NCI-H1048 (cell line): ENCODE results near the gene CASS4.

Experiments used
- DNase-seq: peaks from one replicate; lab custom pipeline; 2025; lab: John Stamatoyannopoulos, UW

Gene CASS4

DNA sequence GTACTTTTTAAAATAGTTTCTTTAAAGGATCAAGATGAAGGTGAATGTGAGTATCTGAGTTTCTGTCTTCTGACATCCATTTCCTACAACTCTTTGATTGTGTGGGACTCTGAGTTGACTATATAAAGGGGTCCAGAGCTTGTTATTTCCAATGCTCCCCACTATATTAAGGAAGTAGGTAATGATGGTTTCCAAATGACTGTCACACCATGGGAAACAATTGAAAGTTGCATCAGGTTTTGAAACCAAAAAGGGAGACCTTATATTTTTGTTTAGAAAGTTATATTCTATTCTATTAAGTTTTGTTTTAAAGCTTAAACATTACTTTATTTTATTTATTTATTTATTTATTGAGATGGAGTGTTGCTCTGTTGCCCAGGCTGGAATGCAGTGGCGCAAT is 11.2 kb downstream of the CASS4 start:
- no peak for DNase-seq

DNA sequence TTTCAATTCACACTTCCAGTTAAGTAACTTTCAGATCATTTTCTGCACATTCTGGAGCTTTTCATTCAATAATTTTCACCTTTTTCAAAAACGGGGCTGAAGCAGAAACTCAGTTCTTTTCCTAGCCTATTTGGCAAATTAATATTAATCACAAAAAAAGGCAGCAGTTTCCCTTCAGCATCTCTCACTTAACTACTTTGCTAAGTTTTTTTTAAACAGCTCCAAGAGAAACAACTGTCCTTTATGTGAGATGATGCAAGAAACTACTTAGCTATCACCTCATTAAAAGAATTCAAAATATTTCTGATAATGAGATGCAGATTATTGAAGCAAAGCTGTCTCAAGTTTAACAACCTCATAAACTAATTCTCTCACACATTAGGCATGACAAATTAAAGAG is 11.8 kb downstream of the CASS4 start:
- DNase-seq = no peak

DNA sequence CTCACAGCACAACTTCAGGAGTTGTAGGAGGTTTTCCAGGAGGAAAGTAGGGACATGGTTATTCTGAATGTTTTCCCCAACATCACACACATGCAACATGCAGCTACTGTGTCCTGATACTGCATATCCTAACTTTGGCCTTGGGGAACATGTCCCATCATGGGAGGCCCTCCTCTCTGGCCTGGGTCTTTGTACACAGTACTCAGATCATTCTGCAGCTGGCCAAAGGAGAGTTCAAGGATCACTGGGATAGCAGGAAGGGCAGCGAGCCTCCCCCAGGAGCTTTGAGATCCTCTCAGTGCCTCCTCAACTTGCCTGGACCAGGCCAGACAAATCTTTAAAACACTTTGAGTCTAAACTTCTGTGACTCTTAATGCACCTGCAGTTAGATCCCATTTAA is 12.9 kb downstream of the CASS4 start:
- no peak for DNase-seq

DNA sequence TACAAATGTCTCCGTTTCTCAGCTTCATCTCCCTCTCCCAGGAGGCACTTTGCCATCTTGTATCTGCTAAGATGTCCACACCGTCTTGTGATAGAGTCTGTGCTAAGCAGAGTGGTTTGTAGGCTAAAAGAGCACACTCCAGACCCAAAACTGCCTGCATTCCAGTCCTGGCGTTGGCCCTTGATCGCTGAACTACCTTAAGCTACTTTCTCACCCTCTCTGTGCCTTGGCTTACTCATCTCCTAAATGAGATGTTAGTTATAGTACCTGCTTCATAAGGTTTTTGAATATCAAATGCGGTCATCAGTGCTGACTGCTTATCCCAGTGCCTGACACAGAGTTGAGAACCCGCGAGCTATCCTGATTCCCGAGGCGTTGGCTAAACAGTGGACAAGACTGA is 14.0 kb downstream of the CASS4 start:
- no peak for DNase-seq

DNA sequence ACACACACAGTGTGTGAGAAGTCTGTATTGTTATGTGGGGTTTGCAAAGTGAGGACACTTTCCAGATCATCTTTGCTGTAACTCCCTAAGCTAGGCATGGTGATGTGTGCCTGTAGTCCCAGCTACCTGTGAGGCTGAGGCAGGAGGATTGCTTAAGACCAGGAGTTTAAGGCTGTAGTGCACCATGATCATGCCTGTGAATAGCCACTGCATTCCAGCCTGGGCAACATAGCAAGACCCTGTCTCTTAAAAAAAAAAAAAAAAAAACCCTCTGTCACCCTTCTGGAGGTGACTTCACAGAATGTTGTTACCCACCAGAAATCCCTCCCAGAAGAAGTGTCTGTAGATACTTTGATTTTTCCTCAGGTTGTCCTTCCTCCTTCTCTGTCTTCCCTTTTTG is 14.9 kb downstream of the CASS4 start:
- no peak for DNase-seq

DNA sequence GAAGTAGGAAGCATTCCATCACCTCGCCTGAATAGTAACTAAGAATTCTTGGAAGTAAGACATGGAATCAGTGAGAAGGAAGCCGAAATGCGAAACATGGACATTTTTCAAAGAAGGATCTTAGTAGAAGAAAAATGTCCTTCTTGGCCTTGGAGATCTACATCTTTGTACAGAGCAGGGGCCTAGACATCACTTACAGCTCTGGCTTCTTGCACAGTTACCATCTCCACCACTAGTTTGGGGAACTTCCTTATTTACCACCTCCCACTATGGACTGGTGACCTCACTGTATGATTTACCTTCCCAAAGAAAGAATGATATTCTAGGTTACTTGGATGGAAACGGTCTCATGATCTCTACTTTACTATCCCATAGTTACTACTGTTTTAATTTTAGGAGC is 15.7 kb downstream of the CASS4 start:
- no peak for DNase-seq

DNA sequence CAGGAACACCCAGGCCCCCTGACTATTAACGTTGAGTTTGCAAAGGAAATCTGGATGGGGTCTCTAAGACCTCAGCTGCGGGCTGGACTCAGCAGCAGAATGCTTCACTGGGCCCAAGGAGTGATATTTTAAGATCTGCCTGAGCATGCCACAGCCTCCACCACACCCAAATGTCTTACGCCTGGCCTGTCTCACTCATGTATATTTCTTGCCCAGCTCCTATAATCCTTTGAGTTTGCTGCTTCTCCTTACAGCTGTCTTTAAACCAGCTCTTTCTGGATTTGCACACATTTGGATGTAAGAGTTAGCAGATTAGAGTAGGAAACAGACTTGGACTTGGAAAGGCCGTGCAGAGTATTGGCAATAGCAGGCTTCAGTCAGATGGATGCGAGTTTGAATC is 16.4 kb downstream of the CASS4 start:
- DNase-seq = no peak

DNA sequence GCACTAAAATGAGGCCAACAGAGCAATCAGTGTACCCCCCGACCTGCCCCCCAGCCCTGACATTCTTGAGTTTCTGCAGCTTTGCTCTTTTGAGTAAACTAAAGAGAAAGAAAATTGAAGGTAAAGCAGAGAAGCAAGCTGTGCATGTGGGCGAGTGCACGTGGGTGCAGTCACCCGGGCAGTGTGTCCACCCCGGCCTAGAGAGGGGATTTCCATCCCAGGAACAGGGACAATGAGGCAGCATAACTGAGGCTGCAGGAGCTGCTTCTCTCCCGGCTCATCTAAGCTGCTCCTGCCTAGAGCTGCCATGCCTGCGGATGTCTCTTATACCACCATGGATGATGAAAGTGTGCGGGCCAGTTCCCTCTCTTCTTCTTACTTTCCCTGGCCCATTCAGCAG is 16.8 kb downstream of the CASS4 start:
- no peak for DNase-seq

DNA sequence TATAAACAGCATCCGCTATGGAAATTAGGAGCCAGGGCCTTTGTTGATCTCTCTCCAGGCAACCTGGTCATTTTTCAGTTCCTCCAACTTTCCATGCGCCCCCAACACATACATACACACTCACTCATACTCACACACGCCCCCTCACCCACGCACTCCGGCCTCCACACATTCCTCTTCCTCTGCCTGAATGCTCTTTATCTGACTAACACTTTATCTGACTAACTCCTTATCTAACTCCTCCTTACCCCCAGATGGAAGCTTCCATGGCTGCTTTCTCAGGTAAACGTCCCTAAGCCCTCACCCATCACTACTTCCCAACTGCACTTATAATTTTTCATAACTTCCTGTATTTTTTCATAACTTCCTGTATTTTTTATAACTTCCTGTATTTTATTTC is 17.4 kb downstream of the CASS4 start:
- no peak for DNase-seq

DNA sequence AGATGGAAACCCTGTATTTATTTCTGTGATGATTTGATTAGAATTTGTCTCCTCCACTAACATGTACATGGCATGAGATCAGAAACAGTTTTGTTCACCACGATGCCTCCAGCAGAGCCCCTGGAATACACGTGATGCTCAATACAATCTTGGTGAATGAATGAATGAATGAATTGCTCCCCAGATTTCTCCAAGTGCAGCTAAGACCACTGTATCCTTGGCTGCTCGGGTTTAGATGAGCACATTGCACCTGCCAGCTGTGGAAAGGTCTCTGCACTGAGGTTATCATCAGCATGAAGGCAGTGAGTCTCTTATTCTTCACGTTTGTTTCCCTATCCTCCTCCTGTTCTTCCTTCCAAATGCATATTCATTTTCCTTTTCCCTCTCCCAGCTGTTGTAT is 17.9 kb downstream of the CASS4 start:
- DNase-seq = no peak

DNA sequence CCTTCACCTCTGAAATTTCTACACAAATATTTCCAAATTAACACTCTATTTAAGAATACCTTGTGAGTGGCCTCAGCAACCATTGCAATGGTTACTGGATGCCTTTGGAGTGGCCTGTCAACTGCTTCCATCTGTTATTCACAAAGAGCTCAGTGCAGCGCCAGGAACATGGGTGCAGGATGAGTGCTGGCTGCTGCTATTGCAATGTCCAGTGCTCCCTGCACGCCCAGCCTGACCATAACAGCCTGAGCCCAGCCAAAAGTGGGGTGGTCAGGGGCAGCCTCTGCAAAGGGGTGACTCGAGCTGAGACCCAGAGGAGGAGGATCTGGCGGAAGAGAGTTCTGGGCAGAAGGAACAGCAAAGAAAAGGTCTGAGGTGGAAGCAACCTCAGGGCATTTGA is 18.4 kb downstream of the CASS4 start:
- DNase-seq = no peak

DNA sequence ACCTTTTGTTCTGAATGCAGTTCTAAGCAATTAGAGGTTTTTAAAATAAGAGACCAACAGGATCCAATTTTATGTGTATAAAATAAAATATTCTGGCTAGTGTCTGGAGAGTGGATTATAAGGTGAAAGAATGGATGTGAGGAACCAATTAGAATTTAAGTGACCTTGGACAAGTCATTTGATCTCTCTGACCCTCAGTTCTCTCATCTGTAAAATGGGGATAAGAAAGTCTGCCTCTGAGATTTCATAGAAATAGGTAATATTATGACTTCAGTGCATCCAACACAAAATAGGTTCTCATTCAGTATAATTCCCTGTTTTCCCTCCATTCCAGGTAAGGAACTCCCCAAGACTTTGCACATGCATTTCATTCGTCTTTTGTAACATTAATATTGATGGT is 18.9 kb downstream of the CASS4 start:
- no peak for DNase-seq

DNA sequence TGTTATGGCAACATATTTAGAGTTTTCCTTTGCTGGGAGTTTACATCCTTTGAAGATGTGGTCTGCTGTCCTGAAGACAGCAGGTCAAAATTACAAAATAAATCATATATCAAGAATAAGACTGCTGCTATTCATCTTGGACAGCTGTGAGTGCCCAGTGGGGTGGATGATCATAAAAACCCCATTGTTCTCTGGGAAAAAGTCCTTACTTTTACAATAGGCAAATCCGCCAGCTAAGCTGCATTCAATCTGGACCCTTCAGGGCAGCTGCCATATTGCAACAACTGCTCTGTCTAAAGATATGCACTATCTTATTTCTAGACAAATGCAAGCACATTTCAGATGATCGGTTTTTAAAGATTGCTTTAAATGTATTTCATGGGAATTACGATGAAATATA is 19.4 kb downstream of the CASS4 start:
- DNase-seq = no peak

DNA sequence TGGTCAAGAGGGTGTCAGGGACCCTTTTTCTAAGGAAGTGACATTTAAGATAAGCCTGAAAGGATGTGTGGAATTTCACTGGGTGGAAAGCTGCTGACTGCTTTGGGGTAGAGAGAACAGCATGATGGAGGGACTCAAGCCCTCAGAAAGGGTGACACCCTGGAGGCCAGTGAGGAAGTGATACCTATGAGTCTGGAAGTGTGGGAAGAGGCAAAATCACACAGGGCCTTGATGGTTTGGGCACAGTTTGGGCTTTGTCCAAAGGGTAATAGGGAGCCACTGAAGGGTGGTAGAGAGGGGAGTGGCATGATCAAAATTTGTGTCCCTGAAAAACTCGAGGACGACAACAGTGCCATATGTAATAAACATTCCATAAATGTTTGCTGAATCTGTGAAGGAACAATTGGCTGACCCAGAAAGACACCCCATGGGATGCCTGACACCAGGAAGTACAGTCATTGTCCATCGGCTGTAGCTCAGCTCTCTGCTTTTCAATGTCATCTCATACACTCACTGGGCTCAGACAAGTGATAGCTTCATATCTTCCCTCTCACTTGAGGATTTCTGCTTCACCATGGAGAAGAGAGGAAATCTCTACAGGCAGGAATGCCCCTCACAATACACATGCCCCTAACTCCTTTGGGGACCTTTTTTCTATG is 21.3 kb downstream of the CASS4 start:
- DNase-seq = no peak

DNA sequence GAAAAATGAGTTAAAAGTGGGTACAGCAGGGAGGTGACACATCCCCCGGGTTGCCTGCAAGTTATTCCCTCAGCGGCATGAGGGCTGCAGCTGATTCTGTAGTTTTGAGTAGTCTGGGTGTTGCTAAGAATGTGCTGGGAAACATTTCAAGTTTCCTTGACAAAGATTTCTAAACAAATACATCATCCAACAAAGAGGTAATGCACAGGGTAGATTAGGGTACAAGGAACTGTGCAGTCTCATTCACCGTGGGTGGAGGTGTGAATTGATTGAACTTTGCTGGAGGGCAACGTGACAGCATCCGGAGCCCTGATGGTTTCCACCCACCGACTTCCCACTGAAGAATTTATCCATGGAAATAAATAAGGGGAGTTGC is 21.8 kb downstream of the CASS4 start:
- no peak for DNase-seq

DNA sequence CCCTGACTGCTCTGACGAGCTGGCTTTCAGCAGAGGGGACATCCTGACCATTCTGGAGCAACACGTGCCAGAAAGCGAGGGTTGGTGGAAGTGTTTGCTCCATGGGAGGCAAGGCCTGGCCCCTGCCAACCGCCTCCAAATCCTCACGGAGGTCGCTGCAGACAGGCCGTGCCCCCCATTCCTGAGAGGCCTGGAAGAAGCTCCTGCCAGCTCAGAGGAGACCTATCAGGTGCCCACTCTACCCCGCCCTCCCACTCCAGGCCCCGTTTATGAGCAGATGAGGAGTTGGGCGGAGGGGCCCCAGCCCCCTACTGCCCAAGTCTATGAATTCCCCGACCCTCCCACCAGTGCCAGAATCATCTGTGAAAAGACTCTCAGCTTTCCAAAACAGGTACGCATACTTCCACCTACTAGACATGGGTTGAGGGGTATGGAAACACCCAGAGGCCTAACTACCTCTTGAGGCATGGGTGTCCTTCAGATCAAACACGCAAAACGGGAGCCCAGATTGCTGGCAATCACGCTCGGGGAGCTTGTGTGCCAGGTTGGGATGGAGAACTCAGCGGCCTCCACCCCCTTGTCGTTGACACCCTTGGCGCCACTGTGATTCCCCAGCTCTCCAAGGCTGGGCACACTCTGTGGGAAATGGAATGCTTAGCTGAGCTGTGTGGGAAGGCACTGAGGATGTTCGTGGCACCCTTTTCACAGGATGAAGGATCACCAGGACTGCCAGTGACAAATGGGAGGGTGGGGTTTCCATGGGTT is 25.3 kb downstream of the CASS4 start:
- no peak for DNase-seq

DNA sequence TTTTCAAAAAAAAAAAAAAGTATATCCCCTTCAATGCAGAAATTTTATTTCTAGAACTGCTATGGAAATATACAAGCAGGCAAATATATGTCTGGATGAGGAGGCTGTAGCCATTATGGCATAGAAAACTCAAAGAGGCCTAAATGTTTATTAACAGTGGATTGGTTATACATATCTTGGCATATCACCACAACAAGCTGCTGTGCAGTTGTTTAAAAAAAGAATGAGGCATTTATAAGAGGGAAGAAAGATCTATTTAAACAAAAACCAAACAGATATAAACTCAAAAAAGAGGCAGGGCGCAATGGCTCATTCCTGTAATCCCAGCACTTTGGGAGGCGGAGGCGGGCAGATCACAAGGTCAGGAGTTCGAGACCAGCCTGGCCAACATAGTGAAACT is 26.2 kb downstream of the CASS4 start:
- no peak for DNase-seq

DNA sequence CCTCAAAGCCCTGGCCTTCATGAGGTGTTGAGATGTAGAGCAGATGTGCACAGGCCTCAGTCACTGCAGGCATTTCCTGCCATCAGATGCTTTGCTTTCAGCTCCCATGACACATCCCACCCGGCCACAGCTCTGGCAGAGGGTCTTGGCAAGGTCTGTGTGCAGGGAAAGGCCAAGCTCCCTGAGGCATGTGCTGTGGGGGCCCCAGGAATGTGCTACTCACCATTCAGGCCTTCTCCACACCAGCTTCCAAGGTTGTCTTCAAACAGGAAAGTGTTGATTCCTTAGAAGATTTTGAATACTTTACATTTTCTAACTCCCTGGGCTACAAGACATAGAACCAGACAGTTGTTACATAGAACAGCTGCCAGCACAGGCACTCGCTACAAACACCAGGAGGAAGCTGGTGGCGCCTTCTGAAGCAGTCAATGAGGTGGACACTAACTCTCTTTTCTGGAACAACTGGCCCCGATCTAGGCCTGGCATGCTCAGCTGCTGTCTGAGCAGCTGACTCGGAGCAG is 27.8 kb downstream of the CASS4 start:
- no peak for DNase-seq

DNA sequence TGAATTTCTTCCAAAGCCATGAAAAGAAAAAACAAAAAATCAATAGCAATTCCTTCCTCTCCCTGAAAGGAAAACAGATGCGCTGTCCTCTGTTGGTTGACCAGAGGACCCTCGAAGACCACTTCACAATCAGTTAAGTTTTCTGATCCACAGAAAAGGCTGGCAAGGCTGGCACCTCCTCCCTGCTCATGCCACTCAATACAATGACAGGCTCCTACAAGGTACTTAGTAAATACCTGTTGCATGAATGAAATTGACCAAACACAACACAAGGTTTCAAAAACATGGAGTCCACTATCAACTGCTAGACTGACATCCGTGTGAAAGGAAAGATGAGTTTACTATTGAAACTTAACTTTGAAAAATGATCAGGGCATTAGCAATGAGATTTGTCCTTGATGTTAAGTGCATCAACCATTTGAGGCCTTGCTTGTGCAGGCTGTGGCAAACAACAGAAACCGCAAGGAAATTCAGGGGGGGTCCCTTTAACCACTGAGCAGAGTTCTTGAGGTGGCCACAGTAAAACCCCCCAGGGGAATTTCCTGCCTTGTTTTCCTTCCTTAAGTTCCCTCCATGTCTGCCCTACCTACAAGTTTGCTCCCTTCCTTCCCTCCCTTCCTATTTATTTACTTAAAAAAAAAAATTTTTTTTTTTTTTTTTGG is 28.4 kb downstream of the CASS4 start:
- no peak for DNase-seq

DNA sequence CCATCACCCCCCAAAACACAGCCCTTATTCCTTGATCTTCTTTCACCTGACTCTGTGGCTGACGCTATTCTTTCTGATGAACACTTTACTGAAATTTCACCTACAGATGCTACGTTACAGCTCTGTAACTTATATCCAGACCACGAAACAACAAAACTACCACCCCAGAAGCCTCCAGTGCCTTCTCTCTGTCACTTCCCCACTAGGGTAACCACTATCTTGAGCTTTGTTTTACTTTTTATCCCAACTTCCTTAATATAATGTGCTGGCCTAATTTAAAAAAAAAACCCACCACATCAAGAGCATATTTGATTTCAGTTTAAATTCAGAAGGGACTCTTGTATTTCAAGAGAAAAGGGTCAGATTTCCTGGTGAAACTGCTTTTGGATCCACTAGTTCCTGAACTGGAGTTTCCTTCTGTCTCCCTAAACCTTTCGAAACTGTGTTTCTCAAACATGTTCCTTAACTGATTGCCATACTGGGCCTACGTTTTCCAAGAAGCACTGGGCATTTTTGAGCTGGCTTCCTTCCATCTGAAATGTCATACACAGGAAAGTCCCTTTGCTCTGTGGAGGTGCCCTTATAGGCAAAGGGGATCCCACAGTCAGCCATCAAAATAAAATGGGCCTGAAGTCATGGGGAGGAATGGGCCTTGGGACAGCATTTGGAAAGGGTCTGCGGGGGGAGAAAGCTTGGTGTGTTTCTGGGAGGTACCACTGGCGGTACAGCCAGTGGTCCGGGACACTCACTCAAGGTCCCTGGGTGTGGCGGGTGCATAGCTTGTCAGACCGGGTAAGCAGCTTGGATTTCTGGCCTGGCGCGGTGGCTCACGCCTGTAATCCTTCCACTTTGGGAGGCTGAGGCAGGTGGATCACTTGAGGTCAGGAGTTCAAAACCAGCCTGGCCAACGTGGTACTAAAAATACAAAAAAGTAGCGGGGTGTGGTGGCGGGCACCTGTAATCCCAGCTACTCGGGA is 30.6 kb downstream of the CASS4 start:
- no peak for DNase-seq

DNA sequence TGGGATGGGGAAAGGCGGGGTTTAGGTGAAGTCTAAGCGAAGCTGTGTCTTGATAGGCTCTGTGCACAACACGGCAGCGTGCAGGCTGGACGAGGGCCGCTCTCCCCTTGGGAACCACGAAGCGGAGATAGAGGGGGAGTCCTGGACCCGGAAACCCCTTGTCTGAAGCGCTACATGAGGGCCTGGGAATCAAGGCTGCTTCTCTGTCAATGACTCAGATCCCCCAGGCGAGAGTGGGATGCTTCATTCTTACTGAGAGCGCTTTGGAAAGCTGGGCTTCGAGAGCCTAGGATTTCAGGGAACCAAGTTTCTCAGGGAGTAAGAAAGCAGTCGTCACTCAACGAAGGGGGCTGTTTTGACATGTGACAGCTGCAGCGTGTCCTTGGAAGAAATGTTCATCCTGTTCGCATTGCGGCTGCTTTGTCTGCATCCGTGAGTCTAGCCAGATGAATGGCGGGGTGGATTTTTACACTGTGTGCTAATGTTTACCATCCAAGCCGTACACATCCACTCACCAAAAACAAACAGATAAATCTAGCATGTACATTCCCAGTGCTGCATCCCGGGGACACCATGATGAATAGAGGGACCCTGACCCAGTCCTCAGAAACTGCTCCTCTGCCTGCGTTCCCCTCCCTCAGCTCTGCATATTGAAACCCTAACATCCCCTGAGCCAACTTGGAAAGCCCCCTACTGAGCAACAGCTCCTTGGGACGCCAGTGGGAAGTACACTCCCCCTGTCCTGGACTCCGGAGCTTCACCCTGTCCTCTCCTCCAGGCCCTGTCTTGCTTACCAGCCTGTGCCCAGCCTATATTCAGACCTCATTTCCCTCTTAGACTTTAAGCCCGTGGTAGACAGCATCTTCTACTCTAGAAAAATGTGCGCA is 31.8 kb downstream of the CASS4 start:
- no peak for DNase-seq
